Activated CD4-positive, alpha-beta T cell treated with anti-CD3 and anti-CD28 coated beads, Interleukin-2, Interleukin-6, amounts not matched to agents 100 ng/mL and 50 ng/mL, durations not matched to agents 16 hours and 8 hours (primary cell): ENCODE measurements around the gene DNAH17.
"Not testable (repeated sequence)": the region's sequence is repeated elsewhere in the genome, so short reads cannot be mapped to it uniquely, and the experiment has no call there.

Source experiments
- DNase-seq: peaks from one replicate; pipeline ENCODE4 v3.0.0-alpha.2; 2020

The DNAH17 gene

DNA sequence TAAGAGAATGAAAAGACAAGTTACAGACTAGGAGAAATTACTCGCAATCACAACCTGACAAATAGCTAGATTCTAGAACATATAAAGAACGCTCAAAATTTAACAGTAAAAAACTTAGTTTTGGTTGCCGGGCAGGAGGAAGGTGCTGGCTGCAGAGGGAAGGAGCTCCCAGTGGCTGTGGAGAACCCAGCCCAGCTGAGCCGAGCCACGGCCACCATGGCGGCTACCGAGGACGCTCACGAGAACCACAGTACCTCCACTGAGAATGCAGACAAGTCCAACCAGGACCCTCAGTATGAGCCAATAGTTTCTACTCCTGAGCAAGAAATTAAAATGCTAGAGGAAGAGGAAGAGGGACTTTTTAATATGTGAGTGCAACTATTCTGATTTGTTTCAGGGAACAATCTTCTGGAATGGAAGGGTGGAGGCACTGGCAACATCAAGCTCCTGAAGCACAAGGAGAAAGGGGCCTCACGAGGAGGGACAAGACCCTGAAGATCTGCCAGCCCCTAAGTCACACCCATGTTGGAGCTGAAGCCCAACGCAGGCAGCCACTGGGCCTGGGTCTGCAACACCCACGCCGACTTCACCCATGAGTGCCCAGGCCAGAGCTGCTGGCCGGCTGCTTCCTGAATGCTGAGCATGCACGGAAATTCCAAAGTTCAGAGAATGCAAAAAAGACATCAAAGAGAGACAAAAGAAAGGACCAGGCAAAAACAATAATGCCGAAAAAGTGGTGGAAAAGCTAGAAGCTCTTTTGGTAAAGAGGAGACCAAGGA, 55.0 kb downstream of the DNAH17 start:
- no peak for DNase-seq

DNA sequence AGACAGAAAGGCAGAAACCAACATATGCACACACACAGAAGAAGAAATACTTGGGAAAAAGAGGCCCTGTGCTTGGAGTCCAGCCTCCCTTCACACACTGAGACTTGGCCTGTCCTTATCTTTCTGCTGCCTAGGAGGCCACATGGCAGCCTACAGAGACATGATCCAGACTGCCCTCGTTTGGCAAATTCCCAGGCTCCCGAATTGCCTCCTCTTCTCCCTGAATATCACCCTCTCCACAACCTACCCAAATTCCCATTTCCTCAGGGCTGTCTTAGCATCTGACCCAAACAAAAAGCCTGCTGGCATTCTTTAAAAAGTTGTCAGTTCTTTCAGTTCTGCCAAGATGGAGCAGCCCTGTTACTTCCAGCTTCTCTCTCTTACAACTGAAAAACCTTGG, 59.8 kb downstream of the DNAH17 start:
- no peak for DNase-seq

DNA sequence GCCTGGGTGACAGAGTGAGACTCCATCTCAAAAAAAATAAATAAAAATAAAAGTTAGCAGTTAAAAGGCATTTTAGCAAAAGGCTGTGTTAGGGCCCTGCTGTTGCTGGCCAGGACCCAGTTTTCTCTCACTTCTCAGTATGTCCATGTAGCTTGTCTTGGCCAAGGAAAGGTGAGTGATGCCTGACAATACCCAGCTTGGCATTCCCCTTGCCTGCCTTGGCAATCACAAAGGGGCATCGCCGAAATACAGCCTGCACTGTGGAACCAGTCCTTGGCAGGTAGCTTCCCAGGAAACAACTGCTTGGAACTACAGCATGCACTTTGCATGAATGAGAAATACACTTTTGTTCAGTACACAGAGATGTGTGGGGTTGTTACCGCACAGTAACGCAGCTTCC, 61.7 kb downstream of the DNAH17 start:
- no peak for DNase-seq

DNA sequence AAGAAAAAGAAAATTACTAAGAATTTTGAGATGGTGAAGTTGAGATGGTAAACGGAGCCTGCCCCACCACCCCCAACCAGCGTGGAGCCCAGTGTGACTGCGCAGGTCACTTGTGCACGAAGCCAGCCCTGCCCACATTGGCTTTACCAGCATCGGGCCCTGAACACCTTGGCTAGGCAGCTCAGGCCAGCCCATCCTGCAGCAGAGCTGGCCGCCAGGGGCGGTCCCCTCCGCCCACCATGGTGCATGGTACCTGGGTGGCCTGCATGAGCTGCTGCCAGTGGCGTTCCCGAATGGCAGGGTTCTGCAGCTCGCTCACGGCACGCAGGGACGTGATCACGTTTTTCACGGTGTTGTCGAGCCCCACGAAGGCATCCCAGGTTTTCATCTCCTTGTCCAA, 62.7 kb downstream of the DNAH17 start:
- no peak for DNase-seq

DNA sequence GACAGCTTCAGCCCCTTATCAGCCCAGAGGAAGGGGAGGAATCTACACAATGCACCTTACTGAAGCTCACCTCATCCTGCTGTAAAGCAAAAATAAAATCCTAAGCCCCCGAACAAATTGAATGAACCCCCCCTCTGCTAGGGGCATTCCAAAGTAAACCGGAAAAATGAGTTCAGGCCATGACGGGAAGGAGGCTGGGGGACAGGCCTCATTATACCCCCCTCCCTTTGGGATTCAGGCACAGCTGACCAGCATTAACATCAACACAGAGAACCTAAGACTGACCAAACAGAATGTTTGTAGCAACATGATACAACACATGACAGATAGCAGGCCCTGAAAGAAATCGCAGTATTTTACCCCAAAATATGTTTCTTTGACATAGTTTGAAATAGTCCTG, 64.2 kb downstream of the DNAH17 start:
- no peak for DNase-seq

DNA sequence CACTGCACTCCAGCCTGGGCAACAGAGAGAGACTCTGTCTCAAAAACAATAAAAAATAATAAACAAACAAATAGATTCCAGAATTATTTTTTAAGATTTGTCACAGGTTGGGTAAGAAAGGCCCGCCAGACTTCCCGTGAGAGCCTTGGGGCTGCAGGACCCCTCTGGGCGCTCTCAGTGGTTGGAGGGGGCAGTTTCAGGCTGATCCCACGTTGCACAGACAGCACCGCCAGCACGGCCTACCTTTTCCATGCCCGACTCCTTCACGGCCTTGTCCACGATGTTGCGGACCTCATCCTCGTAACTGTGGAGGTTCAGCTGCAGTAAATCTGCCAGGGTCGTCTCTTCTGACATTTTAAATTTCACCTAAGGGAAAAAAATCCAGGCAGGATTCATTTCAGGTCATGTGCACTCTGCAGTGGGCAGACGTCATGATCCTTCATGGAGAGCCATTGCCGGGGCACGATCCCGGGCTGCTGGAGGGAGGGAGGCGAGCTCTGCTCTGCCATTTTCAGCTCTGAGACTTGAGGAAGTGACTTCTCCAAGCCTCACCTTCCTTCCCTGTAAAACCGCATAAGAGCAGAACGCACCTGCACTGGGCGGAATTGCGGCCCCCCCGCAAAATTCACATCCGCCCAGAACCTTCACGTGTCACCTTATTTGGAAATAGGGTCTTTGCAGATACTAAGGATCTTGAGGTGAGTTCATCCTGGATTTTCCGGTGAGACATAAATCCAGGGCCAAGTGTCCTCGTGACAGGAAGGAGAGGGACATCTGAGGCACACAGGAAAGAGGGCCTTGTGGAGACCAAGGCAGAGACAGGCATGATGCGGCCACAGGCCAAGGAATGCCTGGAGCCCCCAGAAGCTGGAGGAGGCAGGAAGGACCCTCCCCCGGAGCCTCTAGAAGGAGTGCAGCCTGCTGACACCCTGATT, 66.8 kb downstream of the DNAH17 start:
- no peak for DNase-seq

DNA sequence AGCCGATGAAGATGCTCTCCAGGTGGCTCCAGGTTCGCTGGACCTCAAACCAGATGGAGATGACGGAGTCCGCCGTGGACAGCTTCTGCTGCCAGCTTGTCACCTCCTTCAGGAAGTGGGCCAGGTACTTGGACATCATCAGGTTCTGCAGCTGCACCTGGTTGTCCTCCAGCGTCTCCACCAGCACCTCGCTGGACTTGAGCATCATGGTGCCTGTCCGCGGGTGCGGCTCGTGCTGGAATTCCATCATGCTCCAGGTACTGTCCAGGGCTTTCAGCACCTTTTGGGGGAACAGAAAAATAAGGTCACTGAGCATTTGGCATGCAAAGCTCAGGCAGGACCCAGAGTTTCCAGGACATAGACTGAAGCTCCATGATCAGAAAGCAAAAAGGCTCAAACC, 69.7 kb downstream of the DNAH17 start:
- no peak for DNase-seq

DNA sequence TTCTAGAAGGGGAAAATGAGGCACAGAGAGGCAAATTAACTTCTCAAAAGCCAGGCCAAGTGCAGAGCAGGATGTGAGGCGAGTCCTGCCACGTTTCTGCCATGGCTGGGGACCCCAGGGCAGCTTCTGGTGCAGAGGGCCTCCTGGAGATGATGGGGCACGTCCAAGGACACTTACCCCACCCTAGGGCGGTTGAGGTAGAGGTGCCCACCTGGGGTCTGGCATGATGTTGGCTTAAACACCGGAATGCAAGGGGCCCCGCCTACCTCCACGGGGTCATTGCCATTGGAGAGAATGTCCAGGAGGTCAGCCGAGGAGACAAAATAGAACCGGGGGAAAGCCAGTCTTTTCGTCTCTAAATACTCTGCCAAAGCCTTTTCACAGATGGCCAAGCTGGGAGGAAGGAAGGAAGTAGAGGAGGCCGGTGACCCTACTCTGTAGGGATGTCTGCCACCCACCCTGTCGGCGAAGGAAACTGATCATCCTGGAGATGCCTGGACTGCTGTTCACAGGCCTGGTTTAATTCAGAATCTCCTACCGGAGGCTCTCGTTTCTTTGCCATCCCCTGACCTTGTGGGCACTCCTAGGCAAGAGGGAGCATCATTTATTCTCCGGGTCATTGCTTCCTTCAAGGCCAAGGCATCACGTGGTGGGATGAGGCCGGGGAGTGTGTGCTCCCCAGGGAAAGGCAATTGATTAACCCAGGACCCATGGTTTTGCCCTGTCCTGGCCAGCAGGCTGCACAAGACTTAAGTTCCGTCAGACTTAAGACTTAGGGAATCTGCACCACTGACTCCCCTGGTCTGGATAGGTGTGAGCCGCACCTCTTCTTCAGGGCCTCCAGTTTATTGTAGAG, 70.5 kb downstream of the DNAH17 start:
- no peak for DNase-seq

DNA sequence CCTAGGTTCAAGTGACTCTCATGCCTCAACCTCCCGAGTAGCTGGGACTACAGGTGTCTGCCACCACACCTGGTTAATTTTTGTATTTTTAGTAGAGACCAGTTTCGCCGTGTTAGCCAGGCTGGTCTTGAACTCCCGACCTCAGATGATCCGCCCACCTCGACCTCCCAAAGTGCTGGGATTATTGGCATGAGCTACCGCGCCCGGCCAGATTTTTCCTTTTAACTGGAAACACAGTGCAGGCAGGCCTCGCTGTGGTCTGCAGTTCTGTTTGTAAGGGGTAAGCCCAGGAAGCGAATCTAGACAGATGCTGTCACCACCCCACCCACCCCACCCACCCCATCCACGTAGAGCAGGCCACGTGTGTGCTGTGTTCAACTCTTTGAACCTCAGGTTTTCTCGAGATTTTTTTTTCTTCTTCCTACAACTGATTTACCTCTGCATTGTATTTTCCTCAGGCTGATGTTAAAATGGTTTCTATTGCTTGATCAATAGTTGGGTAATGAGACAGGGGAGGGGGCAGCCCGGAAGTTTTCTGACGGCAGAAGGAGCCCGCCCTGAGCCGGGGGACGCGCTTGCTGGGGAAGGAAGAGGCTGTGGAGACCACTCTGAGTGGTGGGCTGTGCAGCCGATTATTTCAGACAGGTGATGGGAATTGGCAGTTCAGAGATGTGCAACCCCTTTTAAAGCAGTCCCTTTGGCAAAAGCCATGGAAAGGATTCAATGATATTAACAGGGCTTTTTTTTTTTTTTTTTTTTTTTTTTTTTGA, 72.9 kb downstream of the DNAH17 start:
- DNase-seq: no peak

DNA sequence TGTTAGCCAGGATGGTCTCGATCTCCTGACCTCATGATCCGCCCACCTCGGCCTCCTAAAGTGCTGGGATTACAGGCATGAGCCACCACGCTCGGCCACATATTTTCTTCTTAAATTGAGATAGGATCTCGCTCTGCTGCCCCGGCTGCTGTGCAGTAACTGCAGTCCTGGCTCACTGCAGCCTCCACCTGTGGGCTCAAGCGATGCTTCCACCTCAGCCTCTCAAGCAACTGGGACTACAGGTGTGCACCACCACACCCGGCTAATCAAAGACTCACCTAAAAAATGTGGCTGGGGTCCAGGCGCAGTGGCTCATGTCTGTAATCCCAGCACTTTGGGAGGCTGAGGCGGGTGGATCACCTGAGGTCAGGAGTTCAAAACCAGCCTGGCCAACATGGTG, 73.8 kb downstream of the DNAH17 start:
- DNase-seq: not testable (repeated sequence)

DNA sequence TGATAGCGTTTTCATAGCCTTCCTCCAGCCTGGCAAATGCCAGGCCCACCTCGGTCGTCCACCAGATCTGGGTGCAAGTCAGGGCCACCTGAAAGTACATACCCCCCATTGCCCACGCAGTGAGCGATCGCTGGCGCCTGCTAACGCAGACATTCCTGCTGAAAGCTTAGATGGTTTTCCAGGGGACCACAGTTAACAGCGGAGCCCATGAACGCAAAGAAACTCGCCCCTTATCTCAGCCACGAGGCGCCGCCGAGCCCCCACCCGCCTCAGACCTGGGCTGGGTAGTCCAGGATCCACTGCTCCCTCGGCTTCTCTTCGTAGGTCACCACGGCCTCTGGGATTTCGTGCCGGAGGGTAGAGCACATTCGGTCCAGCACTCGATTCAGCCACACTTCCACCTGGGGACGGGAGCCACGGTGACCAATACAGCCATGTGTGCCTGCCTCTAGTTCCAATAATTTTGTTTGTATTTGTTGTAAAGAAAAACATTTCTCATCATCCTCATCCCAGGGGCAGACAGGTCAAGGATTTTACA, 74.5 kb downstream of the DNAH17 start:
- DNase-seq: no peak

DNA sequence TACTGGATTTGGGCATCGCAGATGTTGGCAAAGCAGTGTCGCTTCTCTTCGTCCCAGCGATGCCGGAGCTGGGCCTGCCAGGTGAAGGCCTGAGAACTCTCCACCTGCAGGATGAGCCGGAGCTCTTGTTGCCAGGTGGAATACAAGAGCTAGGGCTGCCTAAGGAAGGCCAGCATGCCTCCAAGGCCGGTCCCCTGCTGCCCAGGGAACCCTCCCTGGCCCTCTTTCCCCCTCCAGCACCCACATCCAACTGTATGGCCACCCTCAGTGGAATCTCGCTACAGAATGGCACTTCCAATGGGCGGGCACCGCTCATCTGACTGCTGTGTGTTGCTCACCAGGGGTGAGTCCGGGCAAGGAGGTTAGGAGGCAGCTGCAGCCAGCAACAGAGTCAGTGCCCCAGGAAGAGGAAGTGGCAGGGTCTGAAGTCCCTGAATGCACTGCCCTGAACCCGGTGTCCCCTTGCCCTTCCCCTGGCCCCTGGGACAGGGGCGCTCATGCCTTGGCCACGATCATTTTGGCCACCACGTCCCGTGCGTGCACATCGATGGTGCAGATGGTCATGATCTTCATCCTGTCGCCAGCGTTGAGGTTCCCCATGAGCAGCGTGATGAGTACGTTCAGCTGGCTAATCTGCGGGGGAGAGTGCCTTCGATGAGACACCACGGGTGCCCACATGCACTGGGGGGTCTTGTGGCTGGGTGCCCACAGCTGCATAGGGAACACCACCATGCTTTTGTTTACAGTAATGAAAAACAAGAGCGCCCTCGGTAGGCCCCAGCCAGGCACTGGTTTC, 75.8 kb downstream of the DNAH17 start:
- DNase-seq: no peak

DNA sequence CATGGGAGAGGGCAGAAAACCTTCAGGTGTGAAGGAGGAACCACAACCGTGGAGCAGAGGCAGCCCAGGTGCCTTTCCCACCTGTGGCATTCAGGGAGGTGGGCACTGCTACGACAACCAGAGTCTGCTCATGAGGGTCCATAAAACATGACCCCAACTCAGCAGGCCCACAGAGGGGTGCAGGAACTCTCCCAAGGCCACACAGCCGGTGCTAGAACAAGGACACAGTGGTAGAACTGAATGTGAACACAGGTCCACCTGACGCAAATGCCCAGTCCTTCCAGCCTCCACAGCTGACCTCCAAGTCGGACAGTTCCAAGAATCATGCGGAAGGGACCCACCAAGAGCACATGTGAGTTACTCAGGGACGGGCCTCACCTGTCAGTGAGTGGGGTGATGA, 76.4 kb downstream of the DNAH17 start:
- DNase-seq: no peak

DNA sequence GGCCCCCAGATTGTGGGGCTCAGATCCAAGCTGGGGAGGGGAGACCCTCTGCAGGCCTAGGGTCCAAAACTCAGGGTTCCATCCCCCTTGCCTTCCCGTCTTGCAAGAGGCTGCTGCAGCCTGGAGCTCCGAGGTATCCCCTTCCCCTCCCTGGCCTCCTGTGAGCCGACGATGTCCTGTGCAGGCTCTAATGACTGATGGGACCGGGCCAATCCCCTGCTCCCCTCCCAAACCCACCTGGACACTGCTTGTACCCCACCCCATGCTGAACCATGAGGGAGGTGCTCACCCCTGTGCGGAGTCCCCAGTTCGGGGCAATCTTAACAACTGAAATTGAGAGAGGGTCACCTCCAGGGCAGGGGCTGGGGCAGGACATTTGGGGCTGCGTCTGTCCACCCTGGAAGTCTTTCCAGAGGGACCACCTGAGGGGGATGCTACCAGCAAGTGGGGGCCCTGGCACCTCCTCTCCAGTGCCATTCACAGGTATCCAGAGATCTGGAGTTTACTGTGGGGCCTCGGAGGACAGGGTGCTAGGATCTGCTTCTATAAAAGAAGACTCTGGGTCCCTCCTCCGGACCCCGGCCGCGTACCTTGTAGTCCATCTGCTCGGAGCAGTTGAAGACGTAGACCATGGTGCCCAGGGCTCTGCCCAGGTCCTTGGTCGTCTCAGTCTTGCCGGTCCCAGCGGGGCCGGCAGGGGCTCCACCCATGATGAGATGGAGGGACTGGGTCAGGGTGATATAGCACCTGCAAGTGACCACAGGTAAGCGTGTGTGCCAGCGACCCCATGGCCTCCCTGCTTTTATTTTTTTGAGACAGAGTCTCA, 77.3 kb downstream of the DNAH17 start:
- no peak for DNase-seq

DNA sequence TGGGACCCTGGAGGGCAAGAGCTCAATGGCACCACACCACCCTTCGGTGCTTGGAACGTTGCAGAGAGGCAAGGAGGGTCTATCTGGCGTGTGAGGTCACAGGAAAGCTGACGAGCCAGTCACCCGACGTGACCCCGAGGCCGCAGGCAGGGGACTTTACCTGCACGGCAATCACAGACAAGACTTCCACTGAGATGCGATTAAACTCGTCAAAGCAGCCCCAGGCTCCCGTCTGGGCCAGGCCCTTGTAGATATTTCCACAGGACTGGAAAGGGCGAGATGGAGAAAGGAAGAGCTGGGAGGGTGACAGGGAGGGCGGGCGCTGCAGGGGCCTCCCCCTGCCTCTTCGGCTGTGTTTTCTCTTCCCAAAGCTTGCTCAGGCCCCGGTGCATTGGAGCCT, 78.3 kb downstream of the DNAH17 start:
- no peak for DNase-seq

DNA sequence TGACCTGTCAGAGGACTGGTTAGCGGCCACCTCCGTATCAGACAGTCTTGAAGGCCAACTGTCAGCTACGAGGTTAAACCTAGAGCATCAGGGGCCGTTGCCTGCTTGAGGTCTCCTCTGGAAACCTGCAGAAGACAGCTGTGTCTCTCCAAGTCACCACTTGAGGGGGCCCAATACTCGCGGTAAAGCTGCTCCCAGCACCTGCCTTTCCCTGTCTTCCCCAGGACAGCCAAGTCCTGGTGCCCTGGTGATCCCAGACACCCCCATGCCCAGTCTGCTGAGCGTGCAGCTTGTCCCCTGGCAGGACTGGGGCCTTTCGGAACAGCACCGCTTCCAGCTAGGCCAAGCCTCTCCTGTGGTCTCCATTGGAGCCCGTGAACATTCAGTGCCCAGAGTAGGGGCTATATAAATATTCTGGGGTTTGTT, 80.1 kb downstream of the DNAH17 start:
- DNase-seq: peak; percentile 61

DNA sequence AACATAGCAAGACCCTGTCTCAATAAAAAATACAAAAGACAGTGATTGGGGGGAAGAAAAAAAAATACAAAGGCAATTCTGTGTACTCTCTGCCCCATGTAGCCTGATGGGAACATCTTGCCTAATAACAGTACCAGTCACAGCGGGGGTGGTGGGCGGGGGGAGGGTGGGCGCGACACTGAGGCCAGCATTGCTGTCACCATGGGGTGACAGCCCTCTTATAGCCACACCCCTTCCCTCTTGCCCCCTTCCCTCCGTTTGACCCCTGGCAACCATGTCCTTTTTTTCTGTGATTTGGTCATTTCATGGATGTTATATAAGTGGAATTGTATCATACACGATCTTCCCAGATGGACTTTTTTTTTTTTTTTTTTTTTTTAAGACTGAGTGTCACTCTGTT, 80.9 kb downstream of the DNAH17 start:
- DNase-seq: no peak

DNA sequence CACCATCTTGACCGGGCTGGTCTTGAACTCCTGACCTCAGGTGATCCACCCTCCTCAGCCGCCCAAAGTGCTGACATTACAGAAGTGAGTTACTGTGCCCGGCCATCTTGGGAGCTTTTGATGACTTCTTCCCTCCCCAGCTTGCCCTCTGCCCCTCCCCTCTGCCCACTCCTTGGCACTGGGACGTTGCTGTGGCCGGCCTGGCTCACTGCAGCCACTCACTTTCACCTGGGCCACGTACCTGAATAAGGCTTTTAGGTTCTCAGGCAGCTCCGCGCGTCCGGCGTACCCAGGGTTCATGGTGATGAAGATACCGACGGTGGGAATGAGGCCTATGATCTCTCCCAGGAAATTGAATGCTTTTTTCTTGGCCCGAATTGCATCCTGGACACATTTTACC, 81.6 kb downstream of the DNAH17 start:
- DNase-seq: no peak

DNA sequence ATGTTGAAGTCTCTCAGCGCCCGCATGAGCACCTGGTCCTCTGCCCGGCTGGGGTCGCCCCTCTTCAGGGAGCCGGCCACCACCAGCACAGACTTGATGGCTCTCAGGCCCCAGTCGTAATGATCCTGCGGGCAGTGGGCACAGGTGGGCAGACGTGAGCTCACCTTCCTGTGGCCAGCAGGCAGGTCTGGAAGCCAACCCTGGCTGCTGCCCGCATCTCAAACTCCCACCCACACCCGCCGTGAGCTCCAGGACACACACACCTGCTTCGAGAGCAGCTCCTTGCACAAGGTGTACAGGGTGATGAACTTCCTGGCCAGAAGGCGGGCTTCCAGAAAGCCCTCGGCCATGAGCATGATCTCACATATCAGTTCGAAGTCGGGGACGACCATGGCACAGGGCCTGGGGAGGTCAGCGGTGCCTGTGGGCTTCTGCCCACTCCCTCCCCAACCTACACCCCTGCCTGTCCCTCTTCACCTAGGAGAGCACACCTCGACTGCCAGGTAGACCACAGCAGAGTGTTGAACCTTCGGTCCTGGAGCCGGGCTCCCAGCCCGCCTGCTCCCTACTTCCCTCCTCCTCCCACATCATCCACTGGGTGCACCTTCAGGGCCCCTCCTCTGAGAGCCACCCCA, 82.4 kb downstream of the DNAH17 start:
- DNase-seq: no peak
